Parathyroid adenoma (tissue), 2 donors: ENCODE measurements around the gene ASMTL.

Experiments
- H2AFZ ChIP-seq: fragments of 300-600 bp; sonication (generic); one replicate; pipeline ENCODE4 v1.7.0; 2017; ENCODE audit warnings: antibody characterized with exemption, mild to moderate bottlenecking
- H3K27ac ChIP-seq: fragments of 300-600 bp; sonication (generic); one replicate; pipeline ENCODE4 v1.7.0; 2017
- H3K27me3 ChIP-seq: fragments of 300-600 bp; sonication (generic); one replicate; pipeline ENCODE4 v1.7.0; 2017; ENCODE audit warnings: low read length; ENCODE audit not compliant: control insufficient read depth, insufficient read depth
- H3K36me3 ChIP-seq: fragments of 300-600 bp; sonication (generic); one replicate; pipeline ENCODE4 v1.7.0; 2017; ENCODE audit warnings: low read length; ENCODE audit not compliant: control insufficient read depth, insufficient read depth
- H3K4me1 ChIP-seq: fragments of 300-600 bp; sonication (generic); one replicate; pipeline ENCODE4 v1.7.0; 2017; ENCODE audit warnings: control low read depth
- H3K4me2 ChIP-seq: fragments of 300-600 bp; sonication (generic); one replicate; pipeline ENCODE4 v1.7.0; 2017; ENCODE audit warnings: low read length
- H3K4me3 ChIP-seq: fragments of 300-600 bp; sonication (generic); one replicate; pipeline ENCODE4 v1.7.0; 2017; ENCODE audit warnings: low read depth, low read length
- H3K79me2 ChIP-seq: fragments of 300-600 bp; sonication (generic); one replicate; pipeline ENCODE4 v1.7.0; 2017; ENCODE audit warnings: control low read depth
- H3K9ac ChIP-seq: fragments of 300-600 bp; sonication (generic); one replicate; pipeline ENCODE4 v1.7.0; 2017; ENCODE audit warnings: mild to moderate bottlenecking
- H3K9me3 ChIP-seq: fragments of 300-600 bp; sonication (generic); one replicate; pipeline ENCODE4 v1.7.0; 2017; ENCODE audit warnings: low read length; ENCODE audit not compliant: control insufficient read depth
- CTCF ChIP-seq: fragments of 300-600 bp; sonication (generic); IDR thresholded peaks from one replicate; pipeline ENCODE4 v1.7.0; 2017; ENCODE audit warnings: antibody characterized with exemption, mild to moderate bottlenecking
- donor health status: primary hyperparathyroidism.

The ASMTL gene

GRCh38 chrX:1444561-1445500 lies 7.9 kb downstream of the ASMTL start:
- Histone ChIP-seq H3K4me3 (no peak overlapping the region), H3K36me3 (no peaks in the 10 kb centered on the region), H3K9me3 (no peaks in the 10 kb centered on the region), H3K27ac (no peak overlapping the region), H3K4me1 (no peaks in the 10 kb centered on the region), H3K4me2 (no peak overlapping the region), H3K27me3 (no peaks in the 10 kb centered on the region), H3K79me2 (peaks cover 8% of the 10 kb centered on the region), H3K9ac (no peak overlapping the region), H2AFZ (no peak overlapping the region)
- TF ChIP-seq CTCF: no peak

- no peak overlapping the region for H3K9ac ChIP-seq
Measured at GRCh38 chrX:1443496-1444075, 9.1 kb downstream of the ASMTL start.

GRCh38 chrX:1442724-1443367 lies 9.9 kb downstream of the ASMTL start:
- Histone ChIP-seq H3K79me2 (peaks cover under 1% of the 10 kb centered on the region), H3K4me3 (no peak overlapping the region), H3K9ac (no peak overlapping the region), H3K36me3 (no peaks in the 10 kb centered on the region), H3K9me3 (no peaks in the 10 kb centered on the region), H3K4me2 (no peak overlapping the region), H3K4me1 (no peaks in the 10 kb centered on the region), H3K27me3 (no peaks in the 10 kb centered on the region), H2AFZ (no peak overlapping the region), H3K27ac (no peak overlapping the region)
- TF ChIP-seq CTCF: no peak

More at GRCh38 chrX:1443496-1444075, 9.1 kb downstream of the ASMTL start:
- Histone ChIP-seq H3K4me1 (no peaks in the 10 kb centered on the region), H2AFZ (no peak overlapping the region), H3K9me3 (no peaks in the 10 kb centered on the region), H3K79me2 (peaks cover 5% of the 10 kb centered on the region), H3K36me3 (no peaks in the 10 kb centered on the region), H3K27me3 (no peaks in the 10 kb centered on the region), H3K4me3 (no peak overlapping the region), H3K4me2 (no peak overlapping the region), H3K27ac (no peak overlapping the region)
- TF ChIP-seq CTCF: no peak

GRCh38 chrX:1442016-1442665 lies 10.6 kb downstream of the ASMTL start:
- no peak overlapping the region for H3K27ac ChIP-seq
- no peak for TF ChIP-seq CTCF

More at GRCh38 chrX:1442016-1442665, 10.6 kb downstream of the ASMTL start:
- Histone ChIP-seq H3K4me1 (no peaks in the 10 kb centered on the region), H3K4me3 (no peak overlapping the region), H3K9ac (no peak overlapping the region), H3K9me3 (no peaks in the 10 kb centered on the region), H2AFZ (no peak overlapping the region), H3K79me2 (no peaks in the 10 kb centered on the region), H3K4me2 (no peak overlapping the region), H3K36me3 (no peaks in the 10 kb centered on the region), H3K27me3 (no peaks in the 10 kb centered on the region)
